ENCODE results near the gene SKP1.
A peak's percentile ranks its signal among the peaks of the same experiment; 100 is the strongest.
"Not testable (repeated sequence)": the region's sequence is repeated elsewhere in the genome, so short reads cannot be mapped to it uniquely, and the experiment has no call there.

The SKP1 gene

GRCh38 chr5:134177369-134178095 is 782 bp upstream of the SKP1 start:
- DNase-seq (ENCODE audit: low read depth): no peak

DNA sequence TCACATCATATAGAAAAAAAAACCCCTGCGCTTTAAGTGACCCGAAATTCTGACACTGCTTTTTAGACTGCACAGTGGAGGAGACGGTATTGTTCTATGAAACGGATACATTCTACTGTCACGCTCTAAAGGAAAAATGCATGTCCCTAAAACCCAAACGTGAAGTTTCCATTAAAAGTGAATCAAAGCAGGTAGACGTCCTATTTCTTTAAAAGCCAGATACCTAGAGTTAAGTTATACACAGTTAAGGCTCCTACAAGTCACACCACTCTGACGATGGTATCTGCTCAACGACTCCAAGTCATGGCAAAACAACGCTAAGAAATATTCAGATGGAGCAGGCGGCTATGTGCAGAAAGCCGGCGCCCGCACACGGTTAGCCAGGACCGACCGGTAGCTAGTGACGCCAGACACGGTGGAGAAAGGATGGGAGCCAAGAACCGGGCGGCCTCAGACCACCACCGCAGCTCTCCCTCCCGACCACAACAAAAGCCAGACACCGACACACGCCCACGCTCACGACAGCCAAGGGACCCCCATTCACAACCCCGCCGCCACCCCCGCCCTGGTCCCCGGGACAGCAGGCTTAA is 734 bp downstream of the SKP1 start:
- no peak for DNase-seq (ENCODE audit: low read depth)

- no peak for DNase-seq (ENCODE audit: low read depth)
Measured at GRCh38 chr5:134174841-134175839, 1.6 kb downstream of the SKP1 start.

GRCh38 chr5:134171972-134172371 is 4.8 kb downstream of the SKP1 start:
- DNase-seq (ENCODE audit: low read depth): no peak

- no peak for DNase-seq (ENCODE audit: low read depth)
Measured at GRCh38 chr5:134162592-134162991, 14.2 kb downstream of the SKP1 start.

DNA sequence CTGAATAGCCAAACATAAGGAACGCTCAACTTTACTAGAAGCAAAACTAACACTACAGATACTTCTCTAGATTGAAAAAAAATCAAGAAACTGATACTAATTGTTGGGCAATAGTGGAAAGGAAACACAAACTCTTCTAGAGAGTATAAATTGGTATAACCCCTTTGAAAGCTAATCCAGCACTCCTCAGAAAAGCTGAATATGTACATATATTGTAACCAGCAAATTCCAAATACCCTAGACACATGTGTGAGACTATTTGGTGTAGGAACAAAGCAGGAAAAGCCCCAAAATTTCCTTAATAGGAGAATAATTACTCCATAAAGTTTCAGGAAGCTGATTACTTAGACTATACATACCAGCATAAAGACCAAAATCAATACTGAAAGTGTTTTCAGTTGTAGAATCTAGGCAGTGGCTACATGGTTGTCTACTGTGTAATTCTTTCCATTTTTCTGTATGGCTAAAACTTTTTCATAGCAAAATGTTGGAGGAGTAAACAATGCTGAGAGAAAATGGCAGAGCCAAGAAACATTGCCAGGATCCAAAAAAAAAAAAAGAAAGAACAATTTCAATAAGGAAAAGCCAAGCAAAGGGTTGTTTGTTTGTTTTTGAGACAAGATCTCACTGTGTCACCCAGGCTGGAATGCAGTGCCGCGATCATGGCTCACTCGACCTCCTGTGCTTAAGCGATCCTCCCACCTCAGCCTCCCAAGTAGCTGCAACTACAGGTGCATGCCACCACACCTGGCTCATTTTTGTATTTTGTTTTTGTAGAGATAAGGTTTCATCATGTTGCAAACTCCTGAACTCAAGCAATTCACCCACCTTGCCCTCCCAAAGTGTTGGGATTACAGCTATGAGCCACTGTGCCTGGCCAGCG is 15.0 kb downstream of the SKP1 start:
- DNase-seq (ENCODE audit: low read depth): no peak

- no peak for DNase-seq (ENCODE audit: low read depth)
Measured at GRCh38 chr5:134153657-134154056, 23.1 kb downstream of the SKP1 start.

- DNase-seq (ENCODE audit: low read depth): no peak
Measured at GRCh38 chr5:134153241-134153640, 23.5 kb downstream of the SKP1 start.

DNA sequence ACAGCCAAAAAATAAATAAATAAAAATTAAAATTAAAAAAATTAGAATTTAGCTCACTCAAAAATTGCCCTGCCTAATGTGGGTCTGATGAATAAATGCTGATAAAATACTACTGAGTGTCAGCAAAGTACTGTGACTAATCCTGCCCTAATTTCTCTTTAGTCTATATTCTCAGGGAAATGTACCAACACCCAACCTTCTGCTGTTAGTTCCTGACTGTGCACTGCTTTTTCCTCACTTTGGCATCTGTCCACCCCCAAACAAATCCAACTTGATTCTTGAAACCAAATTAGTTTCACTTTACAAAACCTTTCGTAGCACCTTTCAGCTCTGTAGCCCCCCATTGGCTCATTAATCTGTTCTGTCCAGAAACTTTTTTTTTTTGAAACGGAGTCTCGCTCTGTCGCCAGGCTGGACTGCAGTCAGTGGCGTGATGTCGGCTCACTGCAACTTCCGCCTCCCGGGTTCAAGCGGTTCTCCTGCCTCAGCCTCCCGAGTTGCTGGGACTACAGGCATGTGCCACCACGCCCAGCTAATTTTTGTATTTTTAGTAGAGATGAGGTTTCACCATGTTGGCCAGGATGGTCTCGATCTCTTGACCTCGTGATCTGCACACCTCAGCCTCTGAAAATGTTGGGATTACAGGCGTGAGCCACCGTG is 24.4 kb downstream of the SKP1 start:
- not testable (repeated sequence) for DNase-seq (ENCODE audit: low read depth)

DNA sequence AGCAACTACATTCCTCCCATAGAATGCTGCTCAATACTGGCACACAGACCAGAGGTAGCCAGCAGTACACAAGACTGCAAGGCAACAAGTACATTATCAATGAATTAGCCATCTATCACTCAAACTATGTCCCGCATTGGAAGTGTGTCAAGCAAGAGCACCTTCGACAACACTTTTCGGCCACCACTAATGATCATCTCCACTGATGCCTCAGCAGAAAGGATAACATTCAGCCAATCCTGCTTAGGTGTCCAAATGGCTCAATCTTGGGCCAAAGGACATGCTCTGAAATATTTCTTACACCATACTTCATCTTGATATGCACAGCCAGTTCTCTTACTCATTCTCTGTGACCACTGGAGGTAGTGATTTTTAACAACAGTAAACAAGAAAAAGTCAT is 25.0 kb downstream of the SKP1 start:
- DNase-seq (ENCODE audit: low read depth): no peak

DNA sequence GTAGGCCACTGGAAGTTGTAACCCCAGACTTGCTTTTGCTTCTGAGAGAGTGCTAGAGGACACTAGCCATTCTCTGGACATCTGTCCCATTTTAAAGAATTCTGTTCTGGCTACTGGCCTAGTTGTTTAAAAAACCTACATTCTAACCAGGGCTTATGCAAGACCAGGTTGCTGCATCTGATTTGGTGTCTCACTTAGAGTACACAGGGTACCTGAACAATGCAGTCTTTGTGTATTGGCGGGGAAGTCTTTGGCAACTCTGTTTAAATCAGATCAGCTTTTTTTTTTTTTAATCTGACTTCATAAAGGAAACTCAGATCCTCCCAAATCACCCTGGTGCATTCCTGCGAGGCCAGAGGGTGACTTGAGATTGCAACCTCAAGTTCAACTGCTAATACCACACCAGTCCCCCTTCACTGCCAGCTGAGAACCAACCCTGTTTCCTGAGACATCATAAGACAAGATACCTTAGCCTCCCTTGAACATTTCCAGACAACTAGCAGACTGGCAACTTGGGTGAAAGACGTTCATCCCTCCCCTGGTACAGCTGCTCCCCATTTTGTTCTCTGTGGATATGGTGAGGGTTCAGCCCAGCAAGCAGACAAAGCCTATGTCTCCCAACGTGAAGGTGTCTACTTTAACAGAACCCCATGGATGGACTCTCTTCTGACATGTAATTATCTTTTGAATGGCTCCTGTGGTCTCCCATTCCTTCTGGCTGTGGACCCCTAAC is 27.0 kb downstream of the SKP1 start:
- DNase-seq (ENCODE audit: low read depth): no peak

DNA sequence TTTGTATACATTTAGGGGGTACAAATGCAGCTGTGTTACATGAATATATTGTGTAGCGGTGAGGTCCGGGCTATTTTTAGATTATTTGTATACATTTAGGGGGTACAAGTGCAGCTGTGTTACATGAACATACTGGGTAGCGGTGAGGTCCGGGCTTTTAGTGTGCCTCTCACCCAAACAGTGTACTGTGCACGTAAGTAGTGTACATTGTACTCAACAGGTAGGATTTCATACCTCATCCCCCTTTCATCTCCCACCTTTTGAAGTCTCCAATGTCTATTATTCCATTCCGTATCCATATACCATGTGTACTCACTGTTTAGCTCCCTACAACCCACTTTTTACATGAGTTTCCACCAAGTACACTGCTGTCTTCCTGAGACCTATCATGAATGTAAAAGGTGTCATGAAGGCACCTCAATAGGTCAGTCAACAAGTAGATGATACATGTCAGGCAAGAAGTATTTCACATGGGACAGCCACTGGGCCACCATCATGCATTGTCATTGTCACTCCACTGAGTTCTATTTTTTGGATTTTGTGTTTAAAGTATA is 27.7 kb downstream of the SKP1 start:
- DNase-seq (ENCODE audit: low read depth): no peak

GRCh38 chr5:134148316-134148715 is 28.4 kb downstream of the SKP1 start:
- no peak for DNase-seq (ENCODE audit: low read depth)

DNA sequence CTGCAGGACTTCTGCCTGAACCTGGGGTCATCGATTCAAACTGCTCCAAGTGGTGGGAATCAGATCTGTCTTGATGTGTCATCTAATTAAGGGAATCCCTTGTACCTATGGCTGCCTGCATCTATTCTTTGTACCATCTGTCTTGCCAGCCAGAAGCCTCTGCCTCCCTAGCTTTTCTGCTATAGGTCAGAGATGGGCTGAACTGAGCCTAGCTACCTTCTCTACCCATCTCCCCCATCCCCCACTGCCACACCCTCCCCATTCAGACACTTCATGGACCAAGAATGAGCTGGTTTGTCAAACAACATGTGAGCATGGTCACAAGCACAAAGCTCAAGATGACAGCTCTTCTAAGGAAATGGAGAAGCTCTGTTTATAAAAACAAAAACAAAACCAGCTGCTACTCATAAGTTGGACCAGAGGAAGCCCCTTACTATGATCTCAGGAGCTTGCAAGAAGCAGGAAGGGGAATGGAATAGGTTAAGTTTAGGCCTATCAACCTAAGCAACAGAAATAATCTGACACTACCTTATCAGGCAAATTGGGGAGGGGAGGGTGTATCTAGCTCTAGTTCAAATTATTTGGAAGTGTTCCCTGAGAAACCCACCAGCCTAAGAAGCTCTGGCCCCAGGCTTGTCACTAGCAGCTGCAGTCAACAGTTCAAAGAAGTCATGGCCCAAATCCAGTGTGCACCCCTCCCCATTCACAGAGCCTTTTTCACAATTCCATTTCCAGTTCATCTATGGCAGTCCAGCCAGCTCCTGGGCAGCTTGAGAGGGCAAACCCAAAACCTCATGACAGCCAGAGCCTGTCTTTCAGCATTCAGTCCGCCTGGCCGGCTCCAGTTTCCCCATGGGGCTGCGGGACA is 29.9 kb downstream of the SKP1 start:
- DNase-seq (ENCODE audit: low read depth): no peak

- peak; percentile 77 for DNase-seq (ENCODE audit: low read depth)
Measured at GRCh38 chr5:134145779-134146581, 30.8 kb downstream of the SKP1 start.

DNA sequence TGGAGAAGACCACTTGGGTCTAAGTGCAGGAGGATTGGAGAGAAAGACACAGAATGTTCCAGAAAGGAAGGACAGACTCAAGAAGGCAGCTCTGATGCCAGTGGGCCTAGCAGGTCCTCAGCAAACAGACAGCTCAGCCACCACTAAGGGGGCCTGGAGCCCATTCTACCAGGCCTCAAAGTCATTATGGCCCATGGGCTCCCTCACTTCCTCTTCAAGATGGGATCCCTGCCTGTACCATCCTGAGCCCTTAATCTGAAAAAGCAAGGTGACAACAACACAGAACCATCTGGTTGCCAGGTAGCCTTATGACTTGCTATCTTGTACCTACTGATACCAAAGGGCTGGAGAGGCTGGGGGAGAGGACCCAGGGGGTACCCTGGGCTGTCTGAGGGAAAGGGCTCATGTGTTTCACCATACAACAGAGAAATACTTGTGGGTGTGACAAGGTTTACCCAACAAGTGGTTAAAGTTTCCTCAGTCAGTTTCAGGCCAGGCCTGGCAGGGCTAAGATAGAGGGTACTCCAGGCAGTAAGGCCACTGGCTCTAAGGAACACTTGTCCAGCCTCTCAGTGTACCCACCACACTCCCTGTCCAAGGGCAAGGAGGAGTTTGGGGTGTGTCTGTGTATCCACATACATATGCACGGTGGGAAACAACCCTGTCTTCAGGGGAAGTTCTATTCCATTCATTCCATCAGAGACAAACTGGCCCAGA is 31.6 kb downstream of the SKP1 start:
- no peak for DNase-seq (ENCODE audit: low read depth)
